GM19025 (cell line): ENCODE results near the gene SDF4.

ENCODE experiments used
- ATAC-seq: cut with Tn5 transposase; IDR thresholded peaks from one replicate; pipeline ENCODE4 v1.9.1; 2021; ENCODE audit warnings: mild to moderate bottlenecking, low read depth, moderate library complexity; ENCODE audit not compliant: unreplicated experiment

SDF4 gene

DNA sequence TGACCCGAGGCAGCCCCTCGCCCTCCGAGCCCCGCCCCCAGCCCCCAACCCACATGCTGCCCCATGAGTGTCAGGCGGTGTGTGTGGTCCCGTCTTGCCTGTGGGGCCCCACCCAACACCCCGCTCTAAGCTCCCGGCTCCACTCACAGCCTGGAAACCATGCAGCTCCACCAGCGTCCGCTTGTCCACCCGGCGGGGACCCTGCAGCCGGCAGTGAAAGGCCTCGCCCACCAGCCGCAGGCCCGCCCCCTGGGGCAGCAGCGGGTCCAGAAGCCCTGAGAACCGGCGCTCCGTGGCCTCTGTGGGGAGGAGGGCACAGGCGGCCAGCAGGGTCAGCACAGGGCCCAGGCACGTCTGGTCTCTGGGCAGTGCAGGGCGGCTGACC, 12.0 kb upstream of the SDF4 start:
- ATAC-seq = no peak

- no peak for ATAC-seq
Observed at GRCh38 chr1:1243266-1243660, 11.5 kb upstream of the SDF4 start.

GRCh38 chr1:1242461-1243265, 10.9 kb upstream of the SDF4 start:
- ATAC-seq = no peak

DNA sequence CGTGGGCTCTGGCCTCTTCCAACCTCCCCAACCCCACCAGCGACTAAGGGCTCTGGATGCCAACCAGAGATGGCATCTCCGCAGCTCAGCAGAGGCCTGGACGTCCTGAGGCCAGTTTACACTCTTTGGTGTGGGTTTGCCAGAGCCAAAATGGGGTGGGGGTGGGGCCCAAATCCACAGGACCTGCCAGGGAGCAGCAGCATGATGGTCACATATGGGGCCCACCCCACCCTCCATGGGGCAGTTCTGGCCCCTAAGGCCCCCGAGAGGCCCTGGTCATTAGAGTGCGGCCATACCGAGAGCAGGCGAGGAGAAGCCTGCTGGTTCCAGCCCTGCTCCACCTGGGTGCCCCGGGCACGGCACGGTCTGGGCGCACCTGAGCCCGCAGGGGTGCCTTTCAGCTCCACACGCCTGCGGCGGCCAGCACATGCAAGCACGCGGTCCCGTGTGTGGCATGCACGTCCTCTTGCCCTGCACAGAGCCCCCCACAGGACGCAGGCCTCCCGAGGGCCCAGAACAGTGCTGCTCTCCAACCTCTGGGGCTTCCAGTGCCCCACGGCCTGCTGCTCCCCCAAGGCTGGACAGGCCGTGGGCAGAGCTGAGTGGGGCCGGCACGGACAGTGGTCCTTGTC, 9.9 kb upstream of the SDF4 start:
- ATAC-seq = no peak

- no peak for ATAC-seq
Observed at GRCh38 chr1:1240822-1241587, 9.2 kb upstream of the SDF4 start.

DNA sequence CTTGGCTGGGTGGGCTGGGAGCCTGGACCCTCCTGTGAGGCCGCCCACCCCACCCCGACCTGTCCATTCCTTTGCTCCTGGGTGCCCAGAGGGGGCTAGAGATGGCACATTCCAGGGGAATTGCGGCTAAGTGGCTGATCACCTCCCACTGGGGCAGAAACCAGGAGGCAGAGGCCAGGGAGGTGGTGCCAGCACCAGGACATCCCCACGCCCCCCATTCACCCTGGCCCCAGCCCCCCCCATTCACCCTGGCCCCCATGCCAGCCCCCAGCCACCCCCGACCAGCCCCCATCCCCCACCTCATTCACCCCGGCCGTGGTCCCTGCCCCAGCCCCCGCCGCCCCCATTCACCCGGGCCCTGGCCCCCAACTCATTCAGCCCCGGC, 8.5 kb upstream of the SDF4 start:
- ATAC-seq = no peak

GRCh38 chr1:1239614-1240347, 8.0 kb upstream of the SDF4 start:
- ATAC-seq = no peak

DNA sequence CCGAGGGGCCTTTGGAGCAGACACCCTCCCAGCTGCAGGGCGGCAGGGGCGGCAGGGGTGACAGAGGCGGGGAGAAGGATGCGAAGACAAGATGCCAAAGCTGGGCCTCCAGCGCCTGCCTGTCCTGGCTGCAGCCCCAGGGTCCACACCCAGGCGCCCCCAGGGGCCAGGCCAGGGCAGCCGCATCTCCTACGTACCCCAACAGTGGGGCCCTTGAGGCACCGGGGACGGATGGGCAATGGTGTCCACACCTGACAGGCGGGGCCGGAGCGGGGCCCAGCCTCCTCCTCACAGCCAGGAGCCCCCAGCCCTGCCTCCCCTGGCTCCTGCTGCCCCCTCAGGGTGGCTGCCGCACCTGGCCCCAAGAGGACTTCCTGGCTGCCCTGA, 7.4 kb upstream of the SDF4 start:
- ATAC-seq = no peak

DNA sequence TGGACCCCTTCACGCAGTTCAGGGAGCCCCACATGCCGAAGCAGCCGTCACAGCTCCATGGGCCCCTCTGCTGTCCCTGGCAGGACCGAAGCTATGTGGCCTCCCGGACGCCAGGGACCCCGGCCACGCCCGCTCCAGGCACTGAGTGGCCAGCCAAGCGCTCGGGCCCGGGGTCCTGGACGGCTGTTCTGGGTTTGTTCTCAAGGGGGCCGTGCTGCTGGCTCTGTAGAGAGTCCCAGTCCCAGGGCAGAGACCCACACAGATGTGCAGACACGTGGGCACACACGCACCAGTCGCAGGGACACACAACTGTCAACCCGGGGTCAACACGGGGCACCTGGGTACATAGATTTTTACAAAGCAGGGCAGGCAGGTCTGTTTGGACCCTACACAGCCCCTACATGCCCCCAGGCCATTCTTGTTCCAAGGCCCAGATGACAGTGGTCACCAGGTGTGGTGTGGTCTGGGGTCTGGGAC, 6.9 kb upstream of the SDF4 start:
- no peak for ATAC-seq

DNA sequence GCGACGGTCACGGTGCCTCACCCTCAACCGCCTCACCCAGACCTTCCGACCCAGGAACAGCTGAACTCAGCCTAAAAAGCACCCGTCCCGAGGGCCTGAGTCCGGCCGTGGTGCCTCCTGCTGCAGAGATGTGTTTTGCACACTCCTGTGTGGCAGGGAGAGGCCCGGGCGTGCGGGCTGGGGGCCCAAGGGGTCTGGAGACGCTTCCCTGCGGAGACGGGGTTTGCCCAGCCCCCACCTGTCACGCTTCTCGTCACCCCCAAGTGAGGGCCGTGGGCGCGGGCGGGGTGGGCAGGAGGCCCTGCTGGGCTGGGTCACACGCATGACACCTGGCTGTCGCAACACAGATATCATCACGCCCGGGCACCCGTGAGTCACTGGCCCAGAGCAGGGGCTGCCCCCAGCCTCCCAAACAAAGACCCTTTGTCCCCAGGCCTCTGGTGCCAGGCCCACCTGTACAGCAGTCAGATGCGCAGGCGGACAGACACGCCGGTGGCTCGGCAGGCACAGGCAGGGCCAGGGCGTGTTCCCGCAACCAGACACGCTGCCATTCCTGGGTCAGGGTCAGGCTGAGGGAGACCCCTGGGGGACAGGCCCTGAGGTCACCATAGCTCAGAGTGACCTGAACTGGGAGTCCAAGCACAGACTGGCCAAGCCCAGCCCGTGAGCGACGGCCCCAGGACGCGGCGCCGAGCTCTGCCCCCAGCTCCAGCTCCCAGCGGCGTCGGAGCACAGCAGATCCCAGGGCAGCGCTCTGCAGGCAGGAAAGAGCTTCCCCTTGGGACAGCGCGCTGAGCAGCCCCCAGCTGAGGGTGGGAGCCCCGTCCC, 6.3 kb upstream of the SDF4 start:
- no peak for ATAC-seq

- no peak for ATAC-seq
Observed at GRCh38 chr1:1236945-1237873, 5.4 kb upstream of the SDF4 start.

- ATAC-seq = no peak
Observed at GRCh38 chr1:1236176-1236763, 4.5 kb upstream of the SDF4 start.

DNA sequence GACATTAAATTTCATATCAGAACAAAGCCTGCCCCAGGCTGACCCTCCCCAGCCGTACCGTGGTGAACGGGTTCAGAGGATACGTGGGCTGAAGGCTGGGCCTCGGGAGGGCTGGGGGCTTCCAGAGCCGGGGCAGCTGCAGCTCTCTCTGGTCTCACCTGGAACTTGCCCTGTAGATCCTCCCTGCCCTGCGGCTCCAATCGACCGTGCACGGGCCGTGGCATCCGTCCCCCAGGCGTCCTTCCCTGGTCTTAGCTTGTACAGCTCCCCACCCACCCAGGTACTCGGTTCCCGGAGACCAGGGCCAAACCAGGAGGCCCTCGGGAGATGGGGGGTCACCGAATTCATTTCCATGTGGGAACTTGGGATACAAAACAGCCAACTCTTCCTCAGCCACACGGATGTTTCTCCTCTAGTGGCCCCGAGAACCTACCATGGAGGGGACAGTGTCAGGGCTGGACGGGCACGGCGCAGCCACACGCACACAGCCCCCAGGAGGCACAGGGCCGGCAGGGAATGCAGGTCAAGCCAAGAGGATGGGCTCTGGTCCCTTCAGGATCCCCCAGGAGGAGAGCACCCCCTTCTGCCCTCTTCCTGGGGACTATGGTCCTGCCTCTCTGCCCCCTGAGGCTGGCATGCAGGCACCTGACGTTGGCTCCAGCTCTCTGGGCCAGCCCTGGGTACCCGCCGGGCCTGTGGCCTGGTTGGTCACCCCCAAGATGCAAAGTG, 3.4 kb upstream of the SDF4 start:
- no peak for ATAC-seq

GRCh38 chr1:1234180-1234808, 2.5 kb upstream of the SDF4 start:
- ATAC-seq = no peak

DNA sequence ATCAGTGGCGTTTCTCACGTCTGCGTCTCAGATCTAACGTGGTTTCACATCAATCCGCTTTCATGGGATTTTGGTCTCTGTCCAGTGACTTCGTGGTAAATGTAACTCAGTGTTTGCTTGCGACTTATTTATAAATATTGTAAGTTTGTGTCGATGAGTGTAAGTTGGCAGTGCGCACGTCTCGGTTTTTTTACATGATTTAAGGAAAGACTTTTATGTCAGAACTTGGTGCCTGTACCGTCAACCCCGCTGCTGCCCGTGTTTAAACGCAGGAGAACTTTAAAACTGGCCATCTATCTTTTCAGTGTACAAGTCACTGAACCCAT, 1.7 kb upstream of the SDF4 start:
- ATAC-seq = no peak

- no peak for ATAC-seq
Observed at GRCh38 chr1:1232796-1233566, 1.2 kb upstream of the SDF4 start.
